HepG2 (cell line): Measurements from ENCODE around the gene SPEM2. TPM values are rescaled to one million over a fixed set of nuclear protein-coding genes. Genes with fewer than 3 reads are reported as not detected.

ENCODE experiments used
- ATAC-seq: fragments of 200-7000 bp; cut with Tn5 transposase; 3 replicates; pipeline ENCODE4 v1.9.1; 2020; ENCODE audit warnings: mild to moderate bottlenecking, moderate library complexity
- BruUV-seq: library from RNA; stranded (reverse); fragments of 400-500 nt; replicated peaks from 2 replicates; lab custom pipeline; 2021; lab: Mats Ljungman, UMichigan
- CTCF ChIA-PET: fragments of 300-600 bp; formaldehyde crosslinking; extraction: SDS; loops from one replicate; lab custom pipeline; 2021; ENCODE audit warnings: low total read pairs, inconsistent platforms, low intra/inter-chr PET ratio; lab: Yijun Ruan, JAX
- POLR2A ChIA-PET: fragments of 350-600 bp; sonication (Branson Sonifier 250); formaldehyde crosslinking; loops from one replicate; lab custom pipeline; 2020; ENCODE audit warnings: antibody characterized with exemption, inconsistent platforms; lab: Yijun Ruan, JAX
- DNase-seq: peaks from one replicate; pipeline ENCODE4 v3.0.0-alpha.2; 2015; ENCODE audit warnings: low spot score
- FAIRE-seq: peaks from 3 replicates; lab custom pipeline; 2011; peaks lifted over from hg19 to GRCh38; lab: Jason Lieb, UNC
- H2AFZ ChIP-seq: one replicate; pipeline ENCODE4 v1.6.1; 2011; ENCODE audit warnings: low read length, inconsistent platforms
- H3K27ac ChIP-seq: fragments of 300-600 bp; 3 replicates; pipeline ENCODE4 v1.8.0; 2011; ENCODE audit warnings: mixed run types, mild to moderate bottlenecking, mixed read lengths, low read length, inconsistent platforms; ENCODE audit not compliant: insufficient read depth; ENCODE audit errors: extremely low read length
- H3K27me3 ChIP-seq, 2 experiments: fragments of 200-600 bp in 1 of 2; 2 replicates in 1 of 2; 3 replicates in 1 of 2; pipeline versions ENCODE4 v1.6.0 to v1.8.0; 2011; ENCODE audit warnings: low read length in 2 of 2, mild to moderate bottlenecking in 2 of 2, moderate library complexity in 2 of 2, inconsistent platforms in 1 of 2; ENCODE audit not compliant: insufficient read depth in 2 of 2, control insufficient read depth in 1 of 2
- H3K36me3 ChIP-seq, 2 experiments: fragments of 200-600 bp in 1 of 2; replicated peaks in 1 of 2; 2 replicates in 1 of 2; 3 replicates in 1 of 2; pipeline versions ENCODE4 v1.5.1 to v1.8.0; 2011; ENCODE audit warnings: low read length in 2 of 2, inconsistent platforms in 1 of 2; ENCODE audit not compliant: insufficient read depth in 2 of 2, control insufficient read depth in 1 of 2
- H3K4me1 ChIP-seq: 2 replicates; pipeline ENCODE4 v1.5.1; 2012; ENCODE audit warnings: low read length, inconsistent platforms; ENCODE audit not compliant: insufficient read depth
- H3K4me2 ChIP-seq: 2 replicates; pipeline ENCODE4 v1.6.0; 2011; ENCODE audit warnings: low read depth, low read length, inconsistent platforms
- H3K4me3 ChIP-seq, 3 experiments: fragments of 200-600 bp in 1 of 3; sonication (generic), shearing (Covaris generic) in 1 of 3; replicated peaks in 1 of 3; 2 replicates each; pipeline ENCODE4 v1.5.1; 2011 to 2016; ENCODE audit warnings: low read length in 3 of 3, inconsistent platforms in 2 of 3, low read depth in 2 of 3, mild to moderate bottlenecking in 2 of 3, control low read depth in 1 of 3, mixed read lengths in 1 of 3; ENCODE audit not compliant: insufficient read depth in 1 of 3
- H3K79me2 ChIP-seq: one replicate; pipeline ENCODE4 v1.6.1; 2011; ENCODE audit warnings: low read length, inconsistent platforms; ENCODE audit not compliant: insufficient read depth
- H3K9ac ChIP-seq: 2 replicates; pipeline ENCODE4 v1.6.0; 2011; ENCODE audit warnings: mild to moderate bottlenecking, low read depth, low read length, inconsistent platforms; ENCODE audit not compliant: insufficient read depth
- H3K9me3 ChIP-seq: 2 replicates; pipeline ENCODE4 v1.5.1; 2012; ENCODE audit warnings: mild to moderate bottlenecking, low read length
- H4K20me1 ChIP-seq: 2 replicates; pipeline ENCODE4 v1.6.0; 2011; ENCODE audit warnings: inconsistent platforms, mild to moderate bottlenecking, low read length, moderate library complexity; ENCODE audit not compliant: insufficient read depth
- DR1 ChIP-seq: sonication (generic); formaldehyde crosslinking; IDR thresholded peaks from 2 replicates; pipeline ENCODE4 v1.8.0; 2021; ENCODE audit warnings: mild to moderate bottlenecking, missing genetic modification reagents, inconsistent platforms
- GLI4 ChIP-seq: sonication (generic); formaldehyde crosslinking; IDR thresholded peaks from 2 replicates; pipeline ENCODE4 v1.5.1; 2020; ENCODE audit warnings: missing genetic modification reagents, mild to moderate bottlenecking, moderate library complexity, borderline replicate concordance
- HOXA3 ChIP-seq: sonication (generic); formaldehyde crosslinking; IDR thresholded peaks from 2 replicates; pipeline ENCODE4 v1.5.0; 2020; ENCODE audit warnings: missing genetic modification reagents
- HOXA9 ChIP-seq: sonication (generic); formaldehyde crosslinking; IDR thresholded peaks from 2 replicates; pipeline ENCODE4 v1.8.1; 2022; ENCODE audit warnings: missing genetic modification reagents, mild to moderate bottlenecking, moderate library complexity, borderline replicate concordance
- IRF2 ChIP-seq: IDR thresholded peaks from 2 replicates; pipeline ENCODE4 v1.6.1; 2018; ENCODE audit warnings: missing genetic modification reagents, missing compliant biosample characterization
- JUN ChIP-seq: sonication (generic); formaldehyde crosslinking; IDR thresholded peaks from 2 replicates; pipeline ENCODE4 v1.4.0; 2020; ENCODE audit warnings: mild to moderate bottlenecking, missing genetic modification reagents
- KDM4B ChIP-seq: sonication (generic); formaldehyde crosslinking; IDR thresholded peaks from 2 replicates; pipeline ENCODE4 v1.4.0; 2020; ENCODE audit warnings: missing genetic modification reagents
- MED8 ChIP-seq: sonication (generic); formaldehyde crosslinking; IDR thresholded peaks from 2 replicates; pipeline ENCODE4 v1.8.1; 2023; ENCODE audit warnings: mild to moderate bottlenecking, missing genetic modification reagents; ENCODE audit not compliant: insufficient replicate concordance
- PHF21A ChIP-seq: sonication (generic); formaldehyde crosslinking; IDR thresholded peaks from 2 replicates; pipeline ENCODE4 v1.5.0; 2020; ENCODE audit warnings: mild to moderate bottlenecking, missing genetic modification reagents
- RBM22 ChIP-seq: fragments of 200-400 bp; formaldehyde crosslinking; optimal IDR thresholded peaks from 2 replicates; pipeline ENCODE3; 2017; ENCODE audit warnings: mild to moderate bottlenecking, low read length, moderate library complexity
- SALL1 ChIP-seq: sonication (generic); formaldehyde crosslinking; IDR thresholded peaks from 2 replicates; pipeline ENCODE4 v1.8.0; 2022; ENCODE audit warnings: mild to moderate bottlenecking, missing genetic modification reagents
- TEAD3 ChIP-seq: optimal IDR thresholded peaks from 2 replicates; pipeline ENCODE3; 2016; ENCODE audit warnings: borderline replicate concordance
- ZFAT ChIP-seq: sonication (generic); formaldehyde crosslinking; conservative IDR thresholded peaks from 2 replicates; pipeline ENCODE4 v1.8.1; 2023; ENCODE audit warnings: missing genetic modification reagents, inconsistent platforms
- ZNF124 ChIP-seq: sonication (generic); formaldehyde crosslinking; IDR thresholded peaks from 2 replicates; pipeline ENCODE4 v1.4.0; 2020; ENCODE audit warnings: missing genetic modification reagents
- ZNF292 ChIP-seq: sonication (generic); formaldehyde crosslinking; IDR thresholded peaks from 2 replicates; pipeline ENCODE4 v1.8.1; 2022; ENCODE audit warnings: mild to moderate bottlenecking, low read depth, missing genetic modification reagents, borderline replicate concordance
- ZNF317 ChIP-seq: sonication (generic); formaldehyde crosslinking; IDR thresholded peaks from 2 replicates; pipeline ENCODE4 v1.5.0; 2020; ENCODE audit warnings: mild to moderate bottlenecking, missing genetic modification reagents
- ZNF451 ChIP-seq: sonication (generic); formaldehyde crosslinking; IDR thresholded peaks from 2 replicates; pipeline ENCODE4 v1.5.0; 2020; ENCODE audit warnings: mild to moderate bottlenecking, missing genetic modification reagents
- ZNF672 ChIP-seq: sonication (generic); formaldehyde crosslinking; IDR thresholded peaks from 2 replicates; pipeline ENCODE4 v1.8.1; 2022; ENCODE audit warnings: missing genetic modification reagents
- ZSCAN12 ChIP-seq: sonication (generic); formaldehyde crosslinking; IDR thresholded peaks from 2 replicates; pipeline ENCODE4 v1.9.0; 2021; ENCODE audit warnings: mild to moderate bottlenecking, missing genetic modification reagents
- WGBS: methylation state at CpG from one replicate; pipeline ENCODE4 v1.1.6; 2017; ENCODE audit warnings: low lambda C conversion rate; 5-methylcytosine and 5-hydroxymethylcytosine counted together
- in situ Hi-C: cut with HindIII; loops from 2 replicates; pipeline ENCODE4 v1.10.0; 2017; ENCODE audit warnings: low pct_unique_long_range_greater_than_20kb; ENCODE audit not compliant: extremely low pct_ligation_motif_present
- intact Hi-C: fragments of 100-400 bp; cut with micrococcal nuclease; formaldehyde crosslinking; loops from one replicate; pipeline ENCODE4 v1.10.0; 2022; ENCODE audit not compliant: unreplicated experiment
- polyA plus RNA-seq, 8 experiments: library from polyadenylated mRNA; depleted of rRNA in 3 of 8; stranded (reverse) in 7 of 8; unstranded in 1 of 8; fragments of >200 nt; fragmentation: Illumina TruSeq in 4 of 8; extraction: Trizol in 4 of 8; gene quantifications; 2 replicates each; pipeline versions ENCODE4 v1.2.1 to v1.2.3, GENCODE V29; 2011 to 2016; ENCODE audit warnings: low read depth in 4 of 8, missing spikeins in 1 of 8, mixed read lengths in 1 of 8; ENCODE audit not compliant: insufficient read depth in 1 of 8
- total RNA-seq, 5 experiments: library from RNA; depleted of rRNA; stranded (reverse); fragments of >200 nt; fragmentation: Illumina TruSeq; extraction: Trizol; gene quantifications; 2 replicates each; pipeline ENCODE4 v1.2.3, GENCODE V29; 2016; ENCODE audit warnings: low read depth in 1 of 5
- TF ChIP-seq, protein P1 (sequence below): sonication (generic); formaldehyde crosslinking; IDR thresholded peaks from 2 replicates; pipeline ENCODE4 v1.8.1; 2023; ENCODE audit warnings: mild to moderate bottlenecking, moderate library complexity, missing genetic modification reagents
- TF ChIP-seq, protein P2 (sequence below): sonication (generic); formaldehyde crosslinking; IDR thresholded peaks from 2 replicates; pipeline ENCODE4 v1.4.0; 2020; ENCODE audit warnings: missing genetic modification reagents

SPEM2 gene
- total and polyA plus RNA-seq, 2 of the 13 experiments (the other 11 are each of a cell fraction or from before 2014, with no cell fraction given): not detected

DNA sequence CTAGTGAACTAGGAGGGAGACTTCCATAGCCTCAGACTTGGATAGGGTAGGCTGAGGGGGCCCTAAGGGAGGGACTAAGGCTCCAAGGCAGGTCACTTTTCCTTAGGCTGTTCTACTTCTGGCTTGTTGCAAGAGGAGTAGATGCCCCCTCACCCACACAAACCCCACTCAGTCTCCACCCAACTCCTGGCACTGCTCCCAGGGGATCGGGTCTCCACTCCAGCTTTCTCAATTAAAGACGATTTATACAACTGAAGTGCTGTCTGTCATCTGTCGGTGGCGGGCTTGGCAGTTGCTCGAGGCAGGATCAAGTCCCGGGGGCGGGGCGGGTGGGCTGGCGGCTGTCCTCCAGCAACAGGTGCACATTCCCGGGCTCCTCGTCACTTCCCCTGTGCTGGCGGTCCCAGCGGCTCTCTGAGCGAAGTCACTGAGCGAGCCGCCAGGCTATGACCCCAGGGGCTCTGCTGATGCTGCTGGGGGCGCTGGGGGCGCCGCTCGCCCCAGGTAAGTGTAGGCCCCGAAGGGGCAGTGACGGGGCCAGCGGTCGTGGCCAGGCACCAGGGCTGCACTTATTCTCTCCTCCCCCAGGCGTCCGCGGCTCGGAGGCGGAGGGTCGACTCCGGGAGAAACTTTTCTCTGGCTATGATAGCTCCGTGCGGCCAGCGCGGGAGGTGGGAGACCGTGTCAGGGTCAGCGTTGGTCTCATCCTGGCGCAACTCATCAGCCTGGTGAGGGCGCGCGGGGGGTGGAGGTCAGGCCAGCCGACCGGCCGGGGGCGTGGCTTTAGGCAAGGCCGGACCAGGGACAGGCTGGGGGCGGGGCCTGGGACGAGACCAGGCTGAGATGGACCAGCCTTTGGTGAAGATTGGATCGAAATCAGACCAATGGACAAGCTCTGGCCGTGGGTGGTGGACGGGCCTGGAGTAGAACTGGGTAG, 19.5 kb downstream of the SPEM2 start, which contains the start of gene CHRNB1:
TSS of gene CHRNB1 (plus strand) at position 380 of the 937 bp plus-strand sequence. CDS start at position 447, 67 bp downstream.
- DNase-seq: peak; percentile 85
- 0% methylated on average over 4 of the region's 51 CpGs for WGBS
- intact Hi-C loops: loop anchor here (1.0 to 5.0 kb wide), 2 partner anchors 37 to 116 kb away; partner anchors contain the start of genes NEURL4, POLR2A and SLC35G6
- TF ChIP-seq ZNF317 (CRISPR knock-in tag) (peak; percentile 65; the same call in 1 of the 2 replicates), TEAD3 (CRISPR knock-in tag) (peak; percentile 31), SALL1 (CRISPR knock-in tag) (no peak; the same call in 1 of the 2 replicates), ZSCAN12 (CRISPR knock-in tag) (no peak), ZNF124 (0 out of 2 replicates have a peak, but pooled peaks have one; percentile 64), PHF21A (0 out of 2 replicates have a peak, but pooled peaks have one; percentile 66), IRF2 (peak; percentile 37; the same call in 1 of the 2 replicates), ZNF451 (CRISPR knock-in tag) (peak; percentile 67; the same call in 1 of the 2 replicates), RBM22 (no peak), DR1 (CRISPR knock-in tag) (0 out of 2 replicates have a peak, but pooled peaks have one; percentile 15), KDM4B (no peak), MED8 (CRISPR knock-in tag) (no peak), GLI4 (no peak), HOXA3 (peak; percentile 65; the same call in 1 of the 2 replicates), ZNF292 (CRISPR knock-in tag) (peak; percentile 28; the same call in 1 of the 2 replicates), ZNF672 (no peak), HOXA9 (CRISPR knock-in tag) (no peak), ZFAT (CRISPR knock-in tag) (no peak), JUN (CRISPR knock-in tag) (peak; percentile 54; the same call in 1 of the 2 replicates)
- TF ChIP-seq, protein P1, sequence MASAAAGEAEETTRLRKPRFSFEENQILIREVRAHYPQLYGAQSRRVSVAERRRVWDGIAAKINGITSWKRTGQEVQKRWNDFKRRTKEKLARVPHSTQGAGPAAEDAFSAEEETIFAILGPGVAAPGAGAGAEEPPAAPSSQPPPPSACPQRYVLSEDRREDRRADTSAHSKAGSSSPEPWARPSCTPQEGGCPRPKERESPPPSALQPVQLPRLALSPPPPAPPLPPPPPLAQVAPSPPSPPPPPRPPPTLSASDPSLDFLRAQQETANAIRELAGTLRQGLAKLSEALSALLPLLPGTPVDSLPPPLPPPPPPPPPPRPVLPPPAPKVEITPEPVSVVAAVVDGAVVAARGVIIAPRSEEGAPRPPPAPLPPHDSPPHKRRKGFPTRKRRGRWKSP (CRISPR knock-in tag): peak; percentile 87; the same call in 1 of the 2 replicates
- TF ChIP-seq, protein P2, sequence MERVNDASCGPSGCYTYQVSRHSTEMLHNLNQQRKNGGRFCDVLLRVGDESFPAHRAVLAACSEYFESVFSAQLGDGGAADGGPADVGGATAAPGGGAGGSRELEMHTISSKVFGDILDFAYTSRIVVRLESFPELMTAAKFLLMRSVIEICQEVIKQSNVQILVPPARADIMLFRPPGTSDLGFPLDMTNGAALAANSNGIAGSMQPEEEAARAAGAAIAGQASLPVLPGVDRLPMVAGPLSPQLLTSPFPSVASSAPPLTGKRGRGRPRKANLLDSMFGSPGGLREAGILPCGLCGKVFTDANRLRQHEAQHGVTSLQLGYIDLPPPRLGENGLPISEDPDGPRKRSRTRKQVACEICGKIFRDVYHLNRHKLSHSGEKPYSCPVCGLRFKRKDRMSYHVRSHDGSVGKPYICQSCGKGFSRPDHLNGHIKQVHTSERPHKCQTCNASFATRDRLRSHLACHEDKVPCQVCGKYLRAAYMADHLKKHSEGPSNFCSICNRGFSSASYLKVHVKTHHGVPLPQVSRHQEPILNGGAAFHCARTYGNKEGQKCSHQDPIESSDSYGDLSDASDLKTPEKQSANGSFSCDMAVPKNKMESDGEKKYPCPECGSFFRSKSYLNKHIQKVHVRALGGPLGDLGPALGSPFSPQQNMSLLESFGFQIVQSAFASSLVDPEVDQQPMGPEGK (CRISPR knock-in tag): peak; percentile 83

More for the DNA sequence above, 19.5 kb downstream of the SPEM2 start, which contains the start of gene CHRNB1:
- CTCF ChIA-PET: interaction anchor here (1.3 kb wide), 1 partner anchor 89 kb away, joined by 3 read pairs; no protein-coding TSS in a partner anchor
- H3K27ac ChIP-seq: peak within 1 kb of the TSS; percentile 73
- no peaks in the 10 kb centered on the region for H4K20me1 ChIP-seq
- POLR2A ChIA-PET: interaction anchor here (0.6 to 3.7 kb wide), 21 partner anchors 9 to 242 kb away, joined by 3 to 48 read pairs (median 4); partner anchors contain the start of genes CD68, PLSCR3, POLR2A and SLC35G6
- H2AFZ ChIP-seq: no peak within 1 kb of the TSS
- peak within 1 kb of the TSS; percentile 75 for H3K9ac ChIP-seq
- peaks cover 6 to 27% of the 10 kb centered on the region in 2 experiments; a peak in 4 of 5 replicates for H3K27me3 ChIP-seq
- H3K4me1 ChIP-seq: peaks cover 50% of the 10 kb centered on the region
- no peak for FAIRE-seq
- no peaks in the 10 kb centered on the region for H3K79me2 ChIP-seq
- H3K4me2 ChIP-seq: peak within 1 kb of the TSS; percentile 89
- peak within 1 kb of the TSS; percentile 62 to 85 (median 63) for H3K4me3 ChIP-seq
- no peaks in the 10 kb centered on the region for H3K9me3 ChIP-seq
- peak; percentile 87 for ATAC-seq
- TSS peak; percentile 55 for BruUV-seq
- in situ Hi-C loops: no loop called here
- no peaks in the 10 kb centered on the region for H3K36me3 ChIP-seq
